Stimulated activated CD4-positive, alpha-beta T cell treated with anti-CD3 and anti-CD28 coated beads, Interleukin-2, amount 100 ng/mL, for 4 hours (primary cell): ENCODE results near the gene AKIP1.
"Not testable (repeated sequence)": the region's sequence is repeated elsewhere in the genome, so short reads cannot be mapped to it uniquely, and the experiment has no call there.

Experiments
- DNase-seq: peaks from one replicate; pipeline ENCODE4 v3.0.0-alpha.2; 2020; ENCODE audit warnings: low read depth

The AKIP1 gene

DNA sequence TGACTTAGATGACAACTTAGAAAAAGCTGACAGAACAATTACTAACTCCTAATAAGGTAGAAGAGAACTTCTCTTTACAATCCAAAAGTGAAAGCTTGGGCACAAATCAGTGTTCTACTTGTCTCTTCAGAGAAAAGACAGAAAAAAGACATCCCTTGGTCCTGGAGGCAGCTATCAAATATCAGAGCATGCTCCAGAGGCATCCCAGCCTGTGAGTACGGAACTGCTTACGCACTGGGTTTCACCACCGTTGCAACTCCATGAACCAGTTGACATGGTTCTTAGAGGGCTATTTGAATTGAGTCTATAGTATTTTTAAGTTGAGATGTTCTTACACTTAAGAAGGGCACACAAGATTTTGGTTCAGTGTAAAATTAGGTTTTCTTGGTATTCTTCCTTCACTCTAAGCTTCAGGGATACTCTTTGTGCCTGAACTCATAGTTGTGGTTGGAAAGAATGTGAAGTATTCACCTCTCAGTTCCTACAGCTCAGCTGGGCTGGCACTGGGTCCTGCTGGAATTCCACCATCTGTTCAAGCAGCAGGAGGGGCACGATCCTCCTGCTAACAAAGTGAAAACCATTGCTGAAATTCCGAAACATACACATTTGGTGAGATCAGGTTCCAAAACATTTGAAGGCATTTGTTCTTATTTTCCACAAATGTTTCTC is 6.3 kb downstream of the AKIP1 start:
- no peak for DNase-seq

DNA sequence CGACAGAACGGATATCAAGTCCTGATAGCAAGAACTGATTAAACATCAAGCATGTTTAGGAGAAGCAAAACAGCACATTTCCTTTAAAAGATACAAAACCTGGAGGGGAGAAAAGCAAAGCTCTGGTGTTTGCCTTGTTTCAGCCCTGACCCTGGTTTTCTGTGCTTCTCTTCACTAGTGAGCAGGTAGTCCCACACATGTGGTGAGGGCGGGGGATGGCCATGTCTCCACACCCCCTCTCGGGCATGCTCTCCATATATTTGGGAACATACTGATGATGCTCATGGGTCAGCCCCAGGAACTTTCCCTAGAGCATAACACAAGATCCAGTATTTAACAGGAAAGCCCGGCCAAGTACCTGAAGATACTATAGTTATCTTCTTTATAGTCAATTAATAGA is 11.7 kb downstream of the AKIP1 start:
- DNase-seq: no peak

DNA sequence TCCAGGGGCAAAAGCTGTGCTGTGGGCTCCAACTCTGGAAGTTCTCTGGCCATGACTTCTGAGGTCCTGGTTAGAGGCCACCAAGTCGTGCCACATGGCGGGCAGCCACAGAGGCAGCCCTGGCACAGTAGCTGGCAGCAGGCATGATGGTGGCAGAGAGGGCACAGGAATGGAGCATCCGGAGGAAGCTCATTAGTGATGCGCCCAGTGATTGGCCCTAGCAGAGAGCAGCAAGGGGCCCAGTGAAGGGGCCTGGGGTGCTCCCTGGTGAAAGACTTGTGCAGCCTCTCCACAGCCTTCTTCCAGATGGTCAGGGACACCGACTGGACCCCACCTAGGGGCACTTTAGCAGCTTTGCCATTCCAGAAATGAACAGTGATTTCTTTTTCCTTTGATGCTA is 14.7 kb downstream of the AKIP1 start:
- no peak for DNase-seq

DNA sequence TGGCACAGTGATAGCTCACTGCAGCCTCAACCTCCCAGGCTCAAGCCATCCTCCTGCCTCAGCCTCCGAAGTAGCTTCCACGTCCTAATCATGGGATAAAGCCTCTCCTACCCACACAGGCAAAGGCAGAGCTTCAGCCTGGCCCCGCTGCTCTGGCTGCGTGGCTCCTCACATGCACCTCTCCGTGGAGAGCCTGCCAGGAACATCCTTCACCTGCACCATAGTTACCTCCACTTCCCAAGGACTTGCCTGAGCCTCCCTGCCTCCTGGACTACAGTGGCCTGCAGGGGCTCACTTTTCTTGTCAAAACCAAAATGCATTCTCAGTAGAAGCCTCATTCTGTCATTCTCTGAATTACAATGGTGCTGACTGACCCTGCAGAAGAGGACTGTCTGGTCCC is 15.2 kb downstream of the AKIP1 start:
- DNase-seq: no peak

DNA sequence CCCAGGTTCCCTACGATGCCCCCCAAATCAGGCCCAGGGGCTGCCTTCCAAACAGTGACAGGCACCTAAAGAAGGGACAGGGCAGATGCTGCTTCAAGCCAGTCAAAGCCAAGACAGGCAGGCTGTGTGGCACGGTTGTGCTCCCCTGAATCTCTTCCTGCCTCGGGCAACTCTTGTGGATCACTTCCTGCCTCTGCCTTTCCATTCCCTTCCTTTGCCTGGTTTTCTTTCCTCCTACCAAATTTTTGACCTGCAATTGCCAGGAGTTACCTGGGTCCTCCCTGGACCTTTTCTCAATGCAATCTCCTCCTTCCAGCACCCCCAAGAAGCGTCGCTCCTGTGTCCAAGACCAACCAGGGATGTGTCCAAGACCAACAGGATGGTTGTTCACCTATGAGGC is 16.2 kb downstream of the AKIP1 start:
- no peak for DNase-seq

DNA sequence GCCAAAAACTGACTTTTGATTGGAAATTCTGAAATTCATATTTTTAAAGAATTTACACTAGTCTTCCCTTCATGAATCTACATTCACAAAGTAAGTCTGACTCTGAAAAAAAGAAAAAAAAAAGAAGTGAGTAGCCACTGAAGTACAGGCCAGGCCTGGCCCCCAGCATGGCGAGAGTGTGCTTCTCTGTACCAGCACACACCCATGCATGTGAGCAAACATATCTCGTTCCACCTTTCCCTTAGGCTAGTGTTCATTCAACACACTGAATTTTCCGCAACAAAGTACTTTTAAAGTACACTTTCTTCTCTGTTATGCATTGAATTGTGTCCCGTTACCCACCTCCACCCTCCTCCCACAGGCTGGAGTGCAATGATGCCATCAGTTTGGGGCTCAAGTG is 17.2 kb downstream of the AKIP1 start:
- no peak for DNase-seq

DNA sequence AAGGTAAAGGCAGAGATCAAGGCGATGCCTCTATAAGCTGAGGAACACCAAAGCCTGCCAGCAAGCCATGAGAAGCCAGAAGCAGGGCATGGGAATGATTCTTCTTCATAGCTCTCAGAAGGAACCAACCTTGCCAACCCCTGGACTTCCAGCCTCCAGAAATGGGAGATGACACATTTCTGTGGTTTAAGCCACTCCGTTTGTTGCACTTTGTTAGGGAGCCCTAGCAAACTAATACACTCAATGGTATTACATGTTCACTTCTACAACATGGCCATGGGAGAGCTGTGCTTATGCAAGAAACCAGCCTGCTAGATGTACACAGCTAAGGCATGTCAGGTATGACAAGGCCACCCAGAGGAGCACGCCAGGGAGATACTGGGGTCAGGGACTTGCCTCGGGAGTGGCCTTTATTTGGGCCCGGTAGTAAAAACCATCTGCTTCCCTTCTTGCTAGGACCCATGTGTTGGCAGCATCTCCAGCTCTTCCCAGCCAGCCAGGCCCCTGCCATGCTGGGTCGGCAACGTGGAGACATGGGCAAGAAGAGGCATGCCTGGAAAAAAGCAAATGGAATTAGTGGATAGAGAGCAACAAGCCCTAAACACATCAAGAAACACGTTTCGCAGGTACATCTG is 18.1 kb downstream of the AKIP1 start:
- no peak for DNase-seq

DNA sequence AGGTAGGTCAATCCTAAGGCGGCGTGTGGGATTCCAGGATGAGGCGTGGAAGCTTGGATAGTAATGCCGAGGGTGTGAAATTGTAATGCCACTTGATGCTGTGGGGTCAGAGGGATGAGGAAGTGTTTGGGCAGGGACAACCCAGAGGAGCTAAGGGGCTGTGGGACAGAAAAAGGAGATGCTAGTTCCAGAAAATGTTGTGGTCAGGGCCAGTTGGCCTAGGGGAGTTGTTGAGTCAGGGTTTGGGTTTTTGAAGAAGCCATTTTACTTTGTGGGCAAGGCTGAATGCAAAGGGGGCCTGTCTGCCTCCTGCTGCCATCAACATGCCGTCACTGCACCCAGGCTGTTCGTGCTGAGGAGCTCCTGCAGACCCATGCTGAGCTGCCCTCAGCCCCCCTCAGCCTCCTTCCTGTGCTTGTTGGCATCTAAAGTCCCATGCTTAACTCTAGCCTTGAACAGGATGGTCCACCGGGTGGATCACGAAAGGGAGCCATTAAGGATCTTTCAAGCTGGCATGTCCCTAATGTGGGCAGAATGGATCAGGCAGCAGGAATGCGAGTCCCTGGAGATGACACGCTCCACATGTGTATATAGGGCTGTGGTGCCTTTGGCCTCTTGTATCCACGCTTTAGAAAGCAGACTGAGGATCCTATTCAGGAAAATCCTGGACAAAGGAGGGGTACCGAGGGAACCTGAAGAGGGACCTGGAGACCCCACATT is 19.6 kb downstream of the AKIP1 start:
- no peak for DNase-seq

DNA sequence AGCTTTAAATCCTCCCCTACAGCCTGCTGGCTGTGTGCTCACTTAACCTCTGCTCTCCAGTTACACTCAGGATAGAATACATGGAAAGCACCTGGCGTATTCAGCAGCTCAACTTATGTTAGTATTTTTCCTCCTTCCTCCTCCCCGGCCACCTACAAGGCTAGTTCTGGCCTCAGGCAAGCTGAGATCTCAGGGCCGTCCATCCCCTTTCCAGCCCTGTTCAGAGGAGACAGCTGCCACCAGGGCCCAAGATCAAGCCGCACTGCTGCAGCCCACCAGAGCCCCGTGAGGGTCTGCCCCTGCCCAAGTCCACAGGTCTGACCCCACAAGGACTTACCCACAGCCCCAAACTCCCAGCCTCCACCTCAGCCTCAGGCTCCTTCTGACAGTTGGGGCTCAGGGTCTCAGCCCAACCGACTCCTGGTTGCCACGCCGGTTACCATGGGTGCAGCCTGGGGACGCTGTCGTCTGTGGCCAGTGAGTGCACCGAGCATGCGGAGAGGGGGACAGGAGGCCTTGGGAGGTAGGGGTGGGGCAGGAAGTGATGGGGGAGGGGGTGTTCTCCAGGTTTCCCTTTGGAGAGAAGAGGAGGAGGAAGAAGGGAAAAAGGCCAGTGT is 21.7 kb downstream of the AKIP1 start, which contains the start of gene C11orf16:
C11orf16 (minus strand) TSS at position 384 of the 617 bp plus-strand sequence. CDS start 639 bp downstream, outside the sequence.
- no peak for DNase-seq

DNA sequence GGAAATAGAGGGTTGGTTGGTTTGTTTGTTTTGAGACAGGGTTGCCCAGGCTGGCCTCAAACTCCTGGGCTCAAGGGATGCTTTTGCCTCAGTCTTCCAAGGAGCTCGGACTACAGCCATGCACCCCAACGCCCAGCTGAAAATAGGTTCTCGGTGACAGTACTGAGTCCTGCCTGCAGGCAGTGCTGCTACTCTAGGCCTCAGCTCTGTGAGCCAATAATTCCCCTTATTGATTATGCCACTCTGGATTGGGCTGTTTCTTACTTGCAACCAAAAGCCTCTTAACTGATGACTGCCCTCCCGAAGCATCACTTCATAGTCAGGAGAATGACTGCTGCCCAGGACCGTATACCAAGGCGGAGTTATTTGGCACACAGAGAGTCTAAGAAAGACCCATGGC is 22.9 kb downstream of the AKIP1 start:
- no peak for DNase-seq

DNA sequence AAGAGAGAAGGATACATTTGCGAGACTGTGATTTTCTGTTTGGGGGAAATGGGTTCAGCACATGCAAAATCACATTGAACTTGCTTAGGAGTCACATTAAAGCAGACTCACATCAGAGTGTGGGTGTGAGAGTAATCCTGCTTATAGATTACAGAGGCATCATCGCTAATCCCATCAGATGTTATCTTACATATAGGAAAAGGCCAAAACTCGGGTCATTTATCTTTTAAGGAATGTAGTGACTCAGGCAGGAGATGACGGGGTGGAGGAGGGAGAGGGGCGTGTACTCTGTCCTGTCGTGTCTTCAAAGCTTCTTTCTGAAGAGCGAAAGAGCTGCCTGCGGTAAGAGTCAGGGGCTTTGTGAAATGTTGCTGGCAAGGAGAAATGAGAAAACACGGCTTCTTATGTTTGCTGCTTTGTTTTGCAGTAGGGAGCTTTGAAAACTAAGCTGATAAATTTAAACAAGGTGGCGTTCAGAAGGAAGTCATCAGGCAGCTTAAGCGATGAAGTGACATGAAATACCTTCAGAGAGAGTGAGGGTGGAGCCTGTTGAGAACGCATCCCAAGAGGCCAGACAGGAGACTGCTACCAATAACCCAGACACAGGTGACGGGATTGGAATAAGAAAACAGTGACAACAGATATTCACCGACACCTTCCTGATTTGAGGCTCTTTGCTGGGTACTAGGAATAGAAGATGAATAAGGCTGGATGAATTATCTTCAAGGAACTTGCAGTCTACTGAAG is 23.9 kb downstream of the AKIP1 start:
- no peak for DNase-seq

DNA sequence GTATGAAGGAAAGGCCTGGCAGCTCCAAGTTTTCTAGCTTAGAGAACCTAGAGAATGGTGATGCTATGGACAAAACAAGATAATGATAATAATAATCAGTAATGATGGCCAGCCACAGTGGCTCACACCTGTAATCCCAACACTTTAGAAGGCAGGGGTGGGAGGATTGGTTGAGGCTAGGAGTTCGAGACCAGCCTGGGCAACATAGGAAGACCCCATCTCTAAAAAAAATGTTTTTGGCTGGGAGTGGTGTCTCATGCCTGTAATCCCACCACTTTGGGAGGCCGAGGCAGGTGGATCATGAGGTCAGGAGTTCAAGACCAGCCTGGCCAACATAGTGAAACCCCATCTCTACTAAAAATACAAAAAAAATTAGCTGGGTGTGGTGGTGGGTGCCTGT is 24.8 kb downstream of the AKIP1 start:
- DNase-seq: not testable (repeated sequence)

DNA sequence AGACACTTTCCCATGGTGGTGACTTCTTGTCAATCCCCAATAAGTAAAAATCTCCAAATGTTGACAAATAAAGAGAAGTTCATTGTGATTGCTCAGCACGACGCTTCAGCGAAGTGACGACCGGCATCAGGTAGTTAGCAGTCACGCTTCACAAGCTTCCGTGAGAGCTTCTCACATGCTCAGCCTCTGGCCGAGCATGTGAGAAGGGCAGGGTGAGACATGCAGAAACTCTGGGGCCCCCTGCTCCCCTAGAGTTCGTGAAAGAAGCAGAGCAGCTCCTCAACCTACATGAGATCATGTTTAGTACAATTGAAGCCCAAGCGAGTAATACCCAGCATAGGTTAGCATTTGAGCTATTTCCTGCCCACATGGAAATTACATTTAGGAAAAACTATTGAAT is 26.2 kb downstream of the AKIP1 start:
- no peak for DNase-seq

DNA sequence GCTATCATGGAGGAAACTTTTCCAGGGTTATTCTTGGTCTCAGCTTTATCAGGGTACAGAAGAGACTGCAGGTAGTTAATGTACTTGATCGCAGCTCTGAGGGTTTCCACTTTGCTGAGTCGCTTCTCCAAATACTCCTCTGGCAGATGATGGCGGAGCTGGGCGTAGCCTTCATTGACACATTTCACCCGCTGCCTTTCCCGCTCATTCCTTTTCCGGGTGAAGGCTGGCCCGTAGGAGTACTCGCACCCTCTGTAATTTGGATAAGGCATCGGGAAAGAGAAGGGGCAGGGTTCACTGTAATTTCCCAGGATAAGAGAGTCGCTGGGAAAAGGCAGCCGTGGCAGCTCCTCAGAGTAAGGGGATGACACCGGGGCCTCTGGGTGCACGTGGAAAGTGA is 26.7 kb downstream of the AKIP1 start:
- no peak for DNase-seq

DNA sequence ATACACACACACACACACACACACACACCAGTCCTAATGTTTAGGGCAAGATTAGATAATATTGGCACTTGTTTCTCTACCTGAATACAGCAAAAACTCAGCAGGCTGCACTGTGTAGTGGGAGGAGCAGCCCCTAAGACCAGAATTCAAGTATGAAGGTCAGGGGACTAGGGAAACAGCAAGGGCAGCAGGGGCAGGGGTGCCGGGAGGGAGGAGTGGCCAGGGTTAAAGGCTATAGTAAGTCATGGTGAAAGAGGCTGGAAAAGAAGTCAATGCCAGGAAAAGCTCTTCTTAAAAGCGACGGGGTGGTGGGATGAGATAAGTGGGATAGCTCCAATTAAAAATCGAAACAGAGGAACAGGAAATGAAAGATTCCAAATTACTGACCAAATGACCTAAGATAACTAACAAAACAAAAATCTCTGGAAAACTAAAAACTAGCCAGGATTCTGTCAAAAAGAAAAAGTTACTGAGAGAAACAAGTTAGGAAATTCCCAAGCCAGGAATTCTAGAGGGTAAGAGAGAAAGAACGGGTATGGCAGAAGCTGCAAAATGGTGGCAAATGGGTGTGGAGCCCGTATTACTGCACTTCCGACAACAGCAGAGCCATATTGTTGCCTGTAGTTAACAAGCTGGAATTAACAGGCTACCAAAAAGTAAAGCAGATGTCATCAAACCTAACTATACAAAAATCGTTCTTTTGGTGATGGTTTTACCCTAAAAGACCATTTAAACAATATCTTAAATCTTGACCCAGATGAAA is 30.5 kb downstream of the AKIP1 start:
- no peak for DNase-seq

DNA sequence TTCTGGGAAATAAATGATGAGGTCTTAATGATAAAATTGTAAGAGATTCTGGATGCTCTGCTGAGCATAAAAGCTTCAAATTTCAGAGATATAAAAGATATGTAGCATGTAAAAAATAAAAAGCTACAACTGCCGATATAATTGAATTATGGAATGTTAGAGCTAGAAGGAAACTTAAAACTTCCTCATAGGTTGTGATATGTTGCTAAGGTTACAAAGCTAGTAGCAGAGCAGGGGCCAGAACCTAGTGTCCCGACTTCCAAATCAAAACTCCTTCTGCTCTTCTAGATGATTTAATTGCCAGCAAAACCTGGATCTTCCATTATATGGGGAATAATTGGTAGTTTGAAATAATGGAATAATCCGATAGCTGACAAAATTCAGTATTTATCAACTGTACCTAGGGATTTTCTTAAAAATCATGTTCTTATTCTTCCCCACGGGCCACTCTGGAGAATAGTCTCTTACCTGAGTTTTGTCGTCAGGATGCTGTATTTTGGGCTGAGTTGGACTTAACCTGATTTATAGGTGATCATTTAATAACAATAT is 31.6 kb downstream of the AKIP1 start, which contains the start of gene ASCL3:
ASCL3 (minus strand) TSS at position 499 of the 549 bp plus-strand sequence. CDS start 4,855 bp downstream, outside the sequence.
- DNase-seq: no peak

DNA sequence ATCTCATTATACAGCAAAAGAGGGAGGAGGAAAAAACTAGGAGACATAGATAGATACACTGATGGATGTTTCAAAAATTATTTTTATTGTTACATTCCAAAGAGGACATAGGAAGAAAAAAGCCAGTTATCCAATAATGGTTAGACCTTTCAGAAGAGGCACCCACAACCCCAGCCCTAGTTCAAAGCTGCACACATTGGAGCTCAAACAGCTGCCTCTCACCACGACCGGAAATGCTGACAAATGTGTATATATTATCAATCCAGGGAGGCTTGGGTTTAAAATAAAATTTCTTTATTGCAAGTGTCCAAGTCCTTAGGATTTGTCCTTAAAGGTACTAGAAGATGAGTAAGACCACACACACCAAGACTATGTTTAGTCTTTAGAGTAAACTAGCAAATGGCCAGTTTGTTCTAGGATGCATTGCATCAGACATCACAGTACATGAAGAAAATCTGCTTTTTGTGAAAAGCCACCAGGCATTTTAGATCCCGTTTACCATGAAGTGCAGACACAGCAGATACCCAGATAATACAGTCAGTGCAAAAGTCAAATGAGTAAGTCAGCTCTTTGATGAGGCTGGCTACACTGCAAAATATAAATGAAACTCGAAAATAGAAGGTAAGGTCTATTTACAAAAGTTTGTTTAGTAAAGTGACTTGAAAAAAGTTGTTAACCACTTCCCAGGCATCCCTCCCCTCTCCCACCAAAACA is 36.4 kb downstream of the AKIP1 start:
- DNase-seq: no peak

DNA sequence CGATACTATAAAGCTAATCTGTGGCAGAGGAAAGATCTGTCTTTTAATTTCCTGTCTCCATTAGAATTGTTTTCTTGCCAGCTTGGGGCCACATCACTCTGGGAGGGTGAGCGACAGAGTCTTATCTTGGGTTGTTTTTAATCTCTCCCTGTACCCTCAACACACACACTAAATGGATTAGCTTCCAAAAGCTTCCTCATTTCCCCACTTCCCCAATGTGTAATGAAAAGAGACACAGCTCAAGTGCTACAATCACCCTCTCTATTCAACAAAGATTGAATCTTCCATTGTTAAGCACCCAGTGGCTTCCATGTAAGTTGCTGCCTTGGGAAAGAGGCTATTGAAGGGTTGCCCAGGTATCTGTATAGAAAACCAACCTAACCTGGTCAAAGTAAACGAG is 37.9 kb downstream of the AKIP1 start:
- DNase-seq: no peak

DNA sequence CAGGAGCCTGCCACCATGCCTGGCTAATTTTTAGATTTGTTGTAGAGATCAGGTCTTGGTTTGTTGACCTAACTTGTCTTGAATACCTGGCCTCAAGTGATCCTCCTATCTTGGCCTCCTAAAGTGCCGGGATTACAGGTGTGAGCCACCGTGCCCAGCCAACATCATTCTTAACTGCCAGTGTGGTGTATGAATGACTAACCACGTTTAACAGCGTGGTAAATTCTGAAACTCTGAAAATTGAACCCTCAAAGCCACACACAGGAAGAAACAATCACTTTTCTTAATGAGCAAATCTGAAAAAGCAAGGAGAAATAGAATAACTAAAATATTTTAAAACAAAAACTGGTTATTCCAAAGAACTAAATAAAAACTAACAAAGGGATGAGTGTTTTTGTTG is 45.9 kb downstream of the AKIP1 start:
- DNase-seq: no peak

DNA sequence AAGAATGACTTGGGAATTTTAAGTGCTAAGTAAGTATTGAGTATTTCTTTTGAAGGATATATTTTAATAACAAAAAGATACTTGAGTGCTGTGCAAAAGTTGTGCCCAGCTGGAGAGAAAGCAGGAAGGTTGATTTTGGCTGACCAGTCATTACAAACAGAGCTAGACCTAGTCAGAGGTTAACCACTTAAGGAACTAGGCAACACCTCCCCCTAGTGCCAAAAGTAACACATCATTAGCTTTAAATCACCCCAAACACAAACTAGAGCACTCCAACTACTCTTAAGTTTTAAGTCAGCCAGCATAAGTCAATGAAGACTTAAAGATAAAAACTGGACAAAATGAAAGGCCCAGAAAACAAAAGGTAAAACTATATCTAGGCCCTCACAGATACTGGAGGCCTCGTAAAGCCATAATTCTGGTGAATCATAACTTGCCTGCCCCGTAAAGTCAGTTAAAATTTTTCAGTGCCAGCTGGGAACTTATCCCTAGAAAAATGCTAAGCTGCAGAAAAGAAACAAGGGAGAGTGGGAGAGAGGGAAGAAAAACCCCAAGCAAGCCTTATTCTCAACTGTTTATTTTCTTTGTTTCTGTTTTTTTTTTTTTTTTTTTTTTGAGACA is 48.7 kb downstream of the AKIP1 start:
- DNase-seq: peak; percentile 3
